GM23338 (cell line): ENCODE measurements around the gene FAM53B. TPM values are rescaled to one million over a fixed set of nuclear protein-coding genes. Genes with fewer than 3 reads are reported as not detected.

Experiments used
- ATAC-seq: fragments of 200-7000 bp; cut with Tn5 transposase; 3 replicates; pipeline ENCODE4 v1.9.1; 2020
- DNase-seq: peaks from one replicate; pipeline ENCODE4 v3.0.0-alpha.2; 2015; ENCODE audit warnings: low spot score
- H2AFZ ChIP-seq: fragments of 200-600 bp; sonication (generic); 2 replicates; pipeline ENCODE4 v1.8.0; 2016; ENCODE audit warnings: antibody characterized with exemption, mild to moderate bottlenecking, moderate library complexity
- H3F3A ChIP-seq: fragments of 200-600 bp; sonication (generic); replicated peaks from 2 replicates; pipeline ENCODE4 v1.8.0; 2017; ENCODE audit warnings: antibody characterized with exemption, mixed run types, low read depth
- H3K27ac ChIP-seq: fragments of 200-600 bp; sonication (generic); 2 replicates; pipeline ENCODE4 v1.6.1; 2016; ENCODE audit warnings: low read depth
- H3K27me3 ChIP-seq: fragments of 200-600 bp; sonication (generic); 2 replicates; pipeline ENCODE4 v1.8.0; 2016; ENCODE audit warnings: mild to moderate bottlenecking, mixed run types, moderate library complexity; ENCODE audit not compliant: insufficient read depth
- H3K36me3 ChIP-seq: fragments of 200-600 bp; sonication (generic); 2 replicates; pipeline ENCODE4 v1.8.0; 2016; ENCODE audit warnings: mild to moderate bottlenecking; ENCODE audit not compliant: insufficient read depth
- H3K4me1 ChIP-seq: fragments of 200-600 bp; sonication (generic); 2 replicates; pipeline ENCODE4 v1.8.0; 2016; ENCODE audit warnings: mild to moderate bottlenecking, moderate library complexity; ENCODE audit not compliant: insufficient read depth
- H3K4me2 ChIP-seq: fragments of 200-600 bp; sonication (generic); 2 replicates; pipeline ENCODE4 v1.7.1; 2017; ENCODE audit warnings: mixed run types
- H3K4me3 ChIP-seq: fragments of 200-600 bp; sonication (generic); 2 replicates; pipeline ENCODE4 v1.6.1; 2016; ENCODE audit warnings: mixed run types
- H3K79me2 ChIP-seq: fragments of 200-600 bp; sonication (generic); replicated peaks from 2 replicates; pipeline ENCODE4 v1.8.0; 2017; ENCODE audit warnings: mild to moderate bottlenecking; ENCODE audit not compliant: insufficient read depth
- H3K9me2 ChIP-seq: fragments of 200-600 bp; sonication (generic); 2 replicates; pipeline ENCODE4 v1.8.0; 2017; ENCODE audit not compliant: insufficient read depth
- H4K20me1 ChIP-seq: fragments of 200-600 bp; sonication (generic); replicated peaks from 2 replicates; pipeline ENCODE4 v1.8.0; 2017; ENCODE audit warnings: mild to moderate bottlenecking; ENCODE audit not compliant: insufficient read depth
- H3K27ac Mint-ChIP-seq: 2 replicates; pipeline ENCODE4 v1.8.0; 2020; ENCODE audit warnings: inconsistent platforms, mild to moderate bottlenecking, moderate library complexity, mixed read lengths
- H3K27me3 Mint-ChIP-seq: 3 replicates; pipeline ENCODE4 v1.8.0; 2022; ENCODE audit warnings: low read depth, mild to moderate bottlenecking, moderate library complexity, mixed read lengths, inconsistent platforms; ENCODE audit not compliant: insufficient read depth, poor library complexity
- H3K36me3 Mint-ChIP-seq: 3 replicates; pipeline ENCODE4 v1.8.0; 2021; ENCODE audit warnings: low read depth, mild to moderate bottlenecking, inconsistent platforms, moderate library complexity, mixed read lengths
- H3K4me1 Mint-ChIP-seq: 3 replicates; pipeline ENCODE4 v1.8.0; 2020; ENCODE audit warnings: mild to moderate bottlenecking, inconsistent platforms, mixed read lengths
- H3K4me3 Mint-ChIP-seq: 3 replicates; pipeline ENCODE4 v1.8.0; 2021; ENCODE audit warnings: moderate library complexity, mild to moderate bottlenecking, inconsistent platforms, mixed read lengths
- H3K9me3 Mint-ChIP-seq: 3 replicates; pipeline ENCODE4 v1.8.0; 2020; ENCODE audit warnings: moderate library complexity, mild to moderate bottlenecking, inconsistent platforms, mixed read lengths
- CREB1 ChIP-seq: fragments of 250-450 bp; sonication (Bioruptor Pico); IDR thresholded peaks from 2 replicates; pipeline ENCODE4 v1.5.0; 2020; ENCODE audit warnings: low read depth, mild to moderate bottlenecking, moderate library complexity
- EZH2 ChIP-seq: fragments of 200-600 bp; sonication (generic); IDR thresholded peaks from one replicate; pipeline ENCODE4 v1.8.0; 2017; ENCODE audit warnings: antibody characterized with exemption, mild to moderate bottlenecking, low read depth; ENCODE audit not compliant: unreplicated experiment
- EZH2phosphoT487 ChIP-seq: fragments of 200-600 bp; sonication (generic); IDR thresholded peaks from one replicate; pipeline ENCODE4 v1.8.1; 2018; ENCODE audit warnings: antibody characterized with exemption; ENCODE audit not compliant: unreplicated experiment
- JUNB ChIP-seq: IDR thresholded peaks from one replicate; pipeline ENCODE4 v1.6.1; 2016; ENCODE audit warnings: antibody characterized with exemption; ENCODE audit not compliant: unreplicated experiment
- NANOG ChIP-seq: IDR thresholded peaks from 2 replicates; pipeline ENCODE4 v1.6.1; 2016; ENCODE audit warnings: antibody characterized with exemption, borderline replicate concordance
- POLR2AphosphoS5 ChIP-seq: IDR thresholded peaks from 2 replicates; pipeline ENCODE4 v1.6.1; 2016; ENCODE audit warnings: antibody characterized with exemption, low read depth
- STAT1 ChIP-seq: IDR thresholded peaks from one replicate; pipeline ENCODE4 v1.6.1; 2016; ENCODE audit warnings: antibody characterized with exemption; ENCODE audit not compliant: unreplicated experiment
- ZNF114 ChIP-seq: fragments of 250-450 bp; sonication (Bioruptor Pico); IDR thresholded peaks from 2 replicates; pipeline ENCODE4 v1.5.0; 2020; ENCODE audit warnings: mild to moderate bottlenecking, moderate library complexity
- ZNF331 ChIP-seq: fragments of 250-450 bp; sonication (Bioruptor Pico); IDR thresholded peaks from 2 replicates; pipeline ENCODE4 v1.5.0; 2020; ENCODE audit warnings: low read depth, mild to moderate bottlenecking, moderate library complexity
- polyA plus RNA-seq: library from polyadenylated mRNA; unstranded; fragments of >200 nt; fragmentation: Nextera tagmentation; extraction: Ambion mirVana; gene quantifications from 2 replicates; pipeline ENCODE4 v1.2.1, GENCODE V29; 2016
- total RNA-seq: library from RNA; depleted of rRNA; stranded (reverse); fragments of >200 nt; shearing (Covaris generic); gene quantifications from 2 replicates; pipeline ENCODE4 v1.2.3, GENCODE V29; 2014
- TF ChIP-seq, protein P1 (sequence below), 2 experiments: fragments of 200-600 bp in 1 of 2; sonication (generic) in 1 of 2; conservative IDR thresholded peaks; 2 replicates each; pipeline versions ENCODE4 v1.5.1 to v1.6.1; 2016 to 2017; ENCODE audit warnings: antibody characterized with exemption in 2 of 2, low read depth in 2 of 2, mild to moderate bottlenecking in 2 of 2, moderate library complexity in 1 of 2
- TF ChIP-seq, protein P2 (sequence below): IDR thresholded peaks from 2 replicates; pipeline ENCODE4 v1.6.1; 2016; ENCODE audit warnings: antibody characterized with exemption
- TF ChIP-seq, protein P3 (sequence below): IDR thresholded peaks from one replicate; pipeline ENCODE4 v1.6.1; 2018; ENCODE audit warnings: antibody characterized with exemption; ENCODE audit not compliant: unreplicated experiment
- TF ChIP-seq, protein P4 (sequence below): fragments of 250-450 bp; sonication (Bioruptor Pico); IDR thresholded peaks from 2 replicates; pipeline ENCODE4 v1.5.0; 2020; ENCODE audit warnings: mild to moderate bottlenecking, moderate library complexity

Gene FAM53B
- total and polyA plus RNA-seq, 2 experiments from 2014 or later: 3.0 to 20.3 TPM

DNA sequence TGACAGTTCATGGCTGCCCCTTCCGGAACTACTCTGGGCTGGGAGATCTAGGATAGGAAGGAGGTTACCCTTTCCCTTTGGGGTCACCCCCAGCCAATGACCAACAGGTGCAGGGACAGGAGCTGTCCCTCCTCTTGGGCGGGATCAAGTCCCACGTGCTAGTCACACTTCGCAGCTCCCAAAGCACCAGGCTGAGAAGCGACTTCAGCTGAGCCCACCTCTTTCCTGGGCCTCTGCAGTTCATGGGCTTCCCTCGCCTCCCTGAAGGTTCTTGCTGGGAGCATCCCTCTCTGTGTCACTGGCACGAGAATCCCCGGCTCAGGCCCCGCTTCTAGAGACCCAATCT lies 115.5 kb downstream of the FAM53B start:
- ATAC-seq (no peak), DNase-seq (no peak)
- Histone ChIP-seq H3K4me1 (peaks cover 12% of the 10 kb centered on the region), H3K27ac (no peak overlapping the region), H3K36me3 (no peaks in the 10 kb centered on the region), H2AFZ (no peak overlapping the region), H3K4me2 (no peak overlapping the region), H4K20me1 (no peaks in the 10 kb centered on the region), H3K79me2 (0 out of 2 replicates have a peak, but pooled peaks cover 3% of the 10 kb centered on the region), H3K4me3 (no peak overlapping the region), H3F3A (no peaks in the 10 kb centered on the region), H3K9me2 (no peaks in the 10 kb centered on the region), H3K27me3 (no peaks in the 10 kb centered on the region)
- no peaks in the 10 kb centered on the region; the same call in 2 of the 3 replicates for H3K36me3 Mint-ChIP-seq
- H3K4me3 Mint-ChIP-seq: no peak overlapping the region
- peaks cover 28% of the 10 kb centered on the region for H3K4me1 Mint-ChIP-seq
- H3K27me3 Mint-ChIP-seq: peaks cover 22% of the 10 kb centered on the region
- TF ChIP-seq POLR2AphosphoS5: no peak
- no peak for TF ChIP-seq STAT1
- no peak for TF ChIP-seq CREB1
- TF ChIP-seq EZH2: no peak
- TF ChIP-seq, protein P1, sequence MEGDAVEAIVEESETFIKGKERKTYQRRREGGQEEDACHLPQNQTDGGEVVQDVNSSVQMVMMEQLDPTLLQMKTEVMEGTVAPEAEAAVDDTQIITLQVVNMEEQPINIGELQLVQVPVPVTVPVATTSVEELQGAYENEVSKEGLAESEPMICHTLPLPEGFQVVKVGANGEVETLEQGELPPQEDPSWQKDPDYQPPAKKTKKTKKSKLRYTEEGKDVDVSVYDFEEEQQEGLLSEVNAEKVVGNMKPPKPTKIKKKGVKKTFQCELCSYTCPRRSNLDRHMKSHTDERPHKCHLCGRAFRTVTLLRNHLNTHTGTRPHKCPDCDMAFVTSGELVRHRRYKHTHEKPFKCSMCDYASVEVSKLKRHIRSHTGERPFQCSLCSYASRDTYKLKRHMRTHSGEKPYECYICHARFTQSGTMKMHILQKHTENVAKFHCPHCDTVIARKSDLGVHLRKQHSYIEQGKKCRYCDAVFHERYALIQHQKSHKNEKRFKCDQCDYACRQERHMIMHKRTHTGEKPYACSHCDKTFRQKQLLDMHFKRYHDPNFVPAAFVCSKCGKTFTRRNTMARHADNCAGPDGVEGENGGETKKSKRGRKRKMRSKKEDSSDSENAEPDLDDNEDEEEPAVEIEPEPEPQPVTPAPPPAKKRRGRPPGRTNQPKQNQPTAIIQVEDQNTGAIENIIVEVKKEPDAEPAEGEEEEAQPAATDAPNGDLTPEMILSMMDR (conservative IDR thresholded peaks at IDR 0.05; ENCODE audit: low read depth in 2 of 2): no peak
- TF ChIP-seq ZNF114 (CRISPR knock-in tag): no peak
- no peak for TF ChIP-seq EZH2phosphoT487
- TF ChIP-seq, protein P2, sequence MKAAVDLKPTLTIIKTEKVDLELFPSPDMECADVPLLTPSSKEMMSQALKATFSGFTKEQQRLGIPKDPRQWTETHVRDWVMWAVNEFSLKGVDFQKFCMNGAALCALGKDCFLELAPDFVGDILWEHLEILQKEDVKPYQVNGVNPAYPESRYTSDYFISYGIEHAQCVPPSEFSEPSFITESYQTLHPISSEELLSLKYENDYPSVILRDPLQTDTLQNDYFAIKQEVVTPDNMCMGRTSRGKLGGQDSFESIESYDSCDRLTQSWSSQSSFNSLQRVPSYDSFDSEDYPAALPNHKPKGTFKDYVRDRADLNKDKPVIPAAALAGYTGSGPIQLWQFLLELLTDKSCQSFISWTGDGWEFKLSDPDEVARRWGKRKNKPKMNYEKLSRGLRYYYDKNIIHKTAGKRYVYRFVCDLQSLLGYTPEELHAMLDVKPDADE: no peak
- TF ChIP-seq, protein P3, sequence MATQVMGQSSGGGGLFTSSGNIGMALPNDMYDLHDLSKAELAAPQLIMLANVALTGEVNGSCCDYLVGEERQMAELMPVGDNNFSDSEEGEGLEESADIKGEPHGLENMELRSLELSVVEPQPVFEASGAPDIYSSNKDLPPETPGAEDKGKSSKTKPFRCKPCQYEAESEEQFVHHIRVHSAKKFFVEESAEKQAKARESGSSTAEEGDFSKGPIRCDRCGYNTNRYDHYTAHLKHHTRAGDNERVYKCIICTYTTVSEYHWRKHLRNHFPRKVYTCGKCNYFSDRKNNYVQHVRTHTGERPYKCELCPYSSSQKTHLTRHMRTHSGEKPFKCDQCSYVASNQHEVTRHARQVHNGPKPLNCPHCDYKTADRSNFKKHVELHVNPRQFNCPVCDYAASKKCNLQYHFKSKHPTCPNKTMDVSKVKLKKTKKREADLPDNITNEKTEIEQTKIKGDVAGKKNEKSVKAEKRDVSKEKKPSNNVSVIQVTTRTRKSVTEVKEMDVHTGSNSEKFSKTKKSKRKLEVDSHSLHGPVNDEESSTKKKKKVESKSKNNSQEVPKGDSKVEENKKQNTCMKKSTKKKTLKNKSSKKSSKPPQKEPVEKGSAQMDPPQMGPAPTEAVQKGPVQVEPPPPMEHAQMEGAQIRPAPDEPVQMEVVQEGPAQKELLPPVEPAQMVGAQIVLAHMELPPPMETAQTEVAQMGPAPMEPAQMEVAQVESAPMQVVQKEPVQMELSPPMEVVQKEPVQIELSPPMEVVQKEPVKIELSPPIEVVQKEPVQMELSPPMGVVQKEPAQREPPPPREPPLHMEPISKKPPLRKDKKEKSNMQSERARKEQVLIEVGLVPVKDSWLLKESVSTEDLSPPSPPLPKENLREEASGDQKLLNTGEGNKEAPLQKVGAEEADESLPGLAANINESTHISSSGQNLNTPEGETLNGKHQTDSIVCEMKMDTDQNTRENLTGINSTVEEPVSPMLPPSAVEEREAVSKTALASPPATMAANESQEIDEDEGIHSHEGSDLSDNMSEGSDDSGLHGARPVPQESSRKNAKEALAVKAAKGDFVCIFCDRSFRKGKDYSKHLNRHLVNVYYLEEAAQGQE: no peak
- TF ChIP-seq ZNF331 (CRISPR knock-in tag): no peak
- TF ChIP-seq JUNB: no peak
- no peak for TF ChIP-seq NANOG
- TF ChIP-seq, protein P4, sequence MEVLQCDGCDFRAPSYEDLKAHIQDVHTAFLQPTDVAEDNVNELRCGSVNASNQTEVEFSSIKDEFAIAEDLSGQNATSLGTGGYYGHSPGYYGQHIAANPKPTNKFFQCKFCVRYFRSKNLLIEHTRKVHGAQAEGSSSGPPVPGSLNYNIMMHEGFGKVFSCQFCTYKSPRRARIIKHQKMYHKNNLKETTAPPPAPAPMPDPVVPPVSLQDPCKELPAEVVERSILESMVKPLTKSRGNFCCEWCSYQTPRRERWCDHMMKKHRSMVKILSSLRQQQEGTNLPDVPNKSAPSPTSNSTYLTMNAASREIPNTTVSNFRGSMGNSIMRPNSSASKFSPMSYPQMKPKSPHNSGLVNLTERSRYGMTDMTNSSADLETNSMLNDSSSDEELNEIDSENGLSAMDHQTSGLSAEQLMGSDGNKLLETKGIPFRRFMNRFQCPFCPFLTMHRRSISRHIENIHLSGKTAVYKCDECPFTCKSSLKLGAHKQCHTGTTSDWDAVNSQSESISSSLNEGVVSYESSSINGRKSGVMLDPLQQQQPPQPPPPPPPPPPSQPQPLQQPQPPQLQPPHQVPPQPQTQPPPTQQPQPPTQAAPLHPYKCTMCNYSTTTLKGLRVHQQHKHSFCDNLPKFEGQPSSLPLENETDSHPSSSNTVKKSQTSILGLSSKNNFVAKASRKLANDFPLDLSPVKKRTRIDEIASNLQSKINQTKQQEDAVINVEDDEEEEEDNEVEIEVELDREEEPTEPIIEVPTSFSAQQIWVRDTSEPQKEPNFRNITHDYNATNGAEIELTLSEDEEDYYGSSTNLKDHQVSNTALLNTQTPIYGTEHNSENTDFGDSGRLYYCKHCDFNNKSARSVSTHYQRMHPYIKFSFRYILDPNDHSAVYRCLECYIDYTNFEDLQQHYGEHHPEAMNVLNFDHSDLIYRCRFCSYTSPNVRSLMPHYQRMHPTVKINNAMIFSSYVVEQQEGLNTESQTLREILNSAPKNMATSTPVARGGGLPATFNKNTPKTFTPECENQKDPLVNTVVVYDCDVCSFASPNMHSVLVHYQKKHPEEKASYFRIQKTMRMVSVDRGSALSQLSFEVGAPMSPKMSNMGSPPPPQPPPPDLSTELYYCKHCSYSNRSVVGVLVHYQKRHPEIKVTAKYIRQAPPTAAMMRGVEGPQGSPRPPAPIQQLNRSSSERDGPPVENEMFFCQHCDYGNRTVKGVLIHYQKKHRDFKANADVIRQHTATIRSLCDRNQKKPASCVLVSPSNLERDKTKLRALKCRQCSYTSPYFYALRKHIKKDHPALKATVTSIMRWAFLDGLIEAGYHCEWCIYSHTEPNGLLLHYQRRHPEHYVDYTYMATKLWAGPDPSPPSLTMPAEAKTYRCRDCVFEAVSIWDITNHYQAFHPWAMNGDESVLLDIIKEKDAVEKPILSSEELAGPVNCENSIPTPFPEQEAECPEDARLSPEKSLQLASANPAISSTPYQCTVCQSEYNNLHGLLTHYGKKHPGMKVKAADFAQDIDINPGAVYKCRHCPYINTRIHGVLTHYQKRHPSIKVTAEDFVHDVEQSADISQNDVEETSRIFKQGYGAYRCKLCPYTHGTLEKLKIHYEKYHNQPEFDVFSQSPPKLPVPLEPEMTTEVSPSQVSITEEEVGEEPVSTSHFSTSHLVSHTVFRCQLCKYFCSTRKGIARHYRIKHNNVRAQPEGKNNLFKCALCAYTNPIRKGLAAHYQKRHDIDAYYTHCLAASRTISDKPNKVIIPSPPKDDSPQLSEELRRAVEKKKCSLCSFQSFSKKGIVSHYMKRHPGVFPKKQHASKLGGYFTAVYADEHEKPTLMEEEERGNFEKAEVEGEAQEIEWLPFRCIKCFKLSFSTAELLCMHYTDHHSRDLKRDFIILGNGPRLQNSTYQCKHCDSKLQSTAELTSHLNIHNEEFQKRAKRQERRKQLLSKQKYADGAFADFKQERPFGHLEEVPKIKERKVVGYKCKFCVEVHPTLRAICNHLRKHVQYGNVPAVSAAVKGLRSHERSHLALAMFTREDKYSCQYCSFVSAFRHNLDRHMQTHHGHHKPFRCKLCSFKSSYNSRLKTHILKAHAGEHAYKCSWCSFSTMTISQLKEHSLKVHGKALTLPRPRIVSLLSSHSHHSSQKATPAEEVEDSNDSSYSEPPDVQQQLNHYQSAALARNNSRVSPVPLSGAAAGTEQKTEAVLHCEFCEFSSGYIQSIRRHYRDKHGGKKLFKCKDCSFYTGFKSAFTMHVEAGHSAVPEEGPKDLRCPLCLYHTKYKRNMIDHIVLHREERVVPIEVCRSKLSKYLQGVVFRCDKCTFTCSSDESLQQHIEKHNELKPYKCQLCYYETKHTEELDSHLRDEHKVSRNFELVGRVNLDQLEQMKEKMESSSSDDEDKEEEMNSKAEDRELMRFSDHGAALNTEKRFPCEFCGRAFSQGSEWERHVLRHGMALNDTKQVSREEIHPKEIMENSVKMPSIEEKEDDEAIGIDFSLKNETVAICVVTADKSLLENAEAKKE: no peak
- no peak overlapping the region for H3K27ac Mint-ChIP-seq
- no peaks in the 10 kb centered on the region for H3K9me3 Mint-ChIP-seq
